Measurements from ENCODE around the gene CBX6. TPM values are rescaled to one million over a fixed set of nuclear protein-coding genes. Genes with fewer than 3 reads are reported as not detected.

Gene CBX6
- total and polyA plus RNA-seq, 10 of the 15 experiments (the other 5 are each of a cell fraction or from before 2014, with no cell fraction given), result 3.6 to 142 (median 37.4) TPM

GRCh38 chr22:38867124-38867455, 4.9 kb downstream of the CBX6 start:
- H3K4me3 ChIP-seq, result no peak overlapping the region
- no peak overlapping the region for H2AFZ ChIP-seq (ENCODE audit: control insufficient read depth, low read depth, low read length)
- no peak for DNase-seq (ENCODE audit: low read depth, low spot score)
- H3K27ac ChIP-seq (ENCODE audit: control insufficient read depth, insufficient read depth), result no peak overlapping the region
- WGBS (ENCODE audit: insufficient coverage, insufficient replicate concordance, low lambda C conversion rate, missing lambda C conversion rate), result 90% methylated on average over 8 of the region's 13 CpGs
- H3K27me3 ChIP-seq (replicated peaks in 1 of 2; ENCODE audit: control insufficient read depth in 2 of 2, insufficient read depth in 2 of 2, low read length in 1 of 2), result no peaks in the 10 kb centered on the region
- no peaks in the 10 kb centered on the region for H3K9me3 ChIP-seq (replicated peaks; ENCODE audit: control insufficient read depth, insufficient read depth, low read length)
- ATAC-seq, result no peak
- intact Hi-C loops (cut with micrococcal nuclease; ENCODE audit: unreplicated experiment) (no loop called here), in situ Hi-C loops (cut with MboI) (no loop called here)
- CTCF ChIA-PET, result interaction anchor here (5.5 kb wide), 1 partner anchor 136 kb away, joined by 192 read pairs; no protein-coding TSS in a partner anchor
- no peak for FAIRE-seq
- peaks cover 13% of the 10 kb centered on the region for H3K4me1 ChIP-seq (ENCODE audit: control insufficient read depth, insufficient read depth, low read length)
- SMC1A ChIA-PET (ENCODE audit: uncharacterized antibody, unreplicated experiment), result no interaction called here
- H3K79me2 ChIP-seq (ENCODE audit: control insufficient read depth, insufficient read depth, low read length), result peaks cover 27% of the 10 kb centered on the region
- BruUV-seq (replicated peaks), result no TSS peak
- no peak overlapping the region for H3K4me2 ChIP-seq (ENCODE audit: control insufficient read depth, insufficient read depth)
- H4K20me1 ChIP-seq (ENCODE audit: control insufficient read depth, insufficient read depth), result peaks cover 7% of the 10 kb centered on the region; the same call in 1 of the 2 replicates
- no peak overlapping the region for H3K9ac ChIP-seq (ENCODE audit: control insufficient read depth, insufficient read depth, low read length)
- POLR2A ChIA-PET, result no interaction called here
- RAD21 ChIA-PET (ENCODE audit: unreplicated experiment), result no interaction called here
- peaks cover 21% of the 10 kb centered on the region in 2 experiments for H3K36me3 ChIP-seq (ENCODE audit: control insufficient read depth in 2 of 2, insufficient read depth in 2 of 2, low read length in 1 of 2)
- TF ChIP-seq MTA2 (IDR thresholded peaks at IDR 0.05; ENCODE audit: low read depth) (no peak), ZBTB11 (CRISPR knock-in tag; IDR thresholded peaks at IDR 0.05) (no peak), ETV6 (conservative IDR thresholded peaks at IDR 0.05 in 1 of 2, IDR thresholded peaks at IDR 0.05 in 1 of 2; ENCODE audit: borderline replicate concordance in 1 of 2, low read depth in 1 of 2) (no peak), PKNOX1 (IDR thresholded peaks at IDR 0.05) (no peak), REST (IDR thresholded peaks at IDR 0.05; ENCODE audit: low read depth, low read length) (no peak), RUNX3 (IDR thresholded peaks at IDR 0.05; ENCODE audit: low read length) (no peak), RCOR1 (conservative IDR thresholded peaks at IDR 0.05; ENCODE audit: low read depth, low read length) (no peak), CHD4 (IDR thresholded peaks at IDR 0.05) (no peak), GABPA (IDR thresholded peaks at IDR 0.05; ENCODE audit: low read depth) (no peak), CUX1 (IDR thresholded peaks at IDR 0.05; ENCODE audit: insufficient replicate concordance, low read depth, low read length) (no peak)
